OCI-LY1 (cell line): Measurements from ENCODE around the gene SRBD1.

Source experiments
- H2AFZ ChIP-seq: fragments of 200-600 bp; sonication (generic), shearing (Covaris generic); 2 replicates; pipeline ENCODE4 v1.6.0; 2014; ENCODE audit warnings: antibody characterized with exemption, mild to moderate bottlenecking, low read length
- H3F3A ChIP-seq: fragments of 200-600 bp; sonication (generic), shearing (Covaris generic); 2 replicates; pipeline ENCODE4 v1.6.0; 2014; ENCODE audit warnings: mild to moderate bottlenecking, antibody characterized with exemption, low read length, moderate library complexity; ENCODE audit not compliant: insufficient read depth
- H3K27ac ChIP-seq: fragments of 200-600 bp; sonication (generic); 2 replicates; pipeline ENCODE4 v1.5.1; 2014; ENCODE audit warnings: low read length, mixed run types, mild to moderate bottlenecking, low read depth; ENCODE audit not compliant: poor library complexity, severe bottlenecking
- H3K27me3 ChIP-seq: fragments of 200-600 bp; sonication (generic); 2 replicates; pipeline ENCODE4 v1.6.0; 2014; ENCODE audit warnings: antibody characterized with exemption, mild to moderate bottlenecking, low read length, moderate library complexity; ENCODE audit not compliant: insufficient read depth
- H3K36me3 ChIP-seq: fragments of 200-600 bp; sonication (generic); 2 replicates; pipeline ENCODE4 v1.6.1; 2014; ENCODE audit warnings: mild to moderate bottlenecking, antibody characterized with exemption, low read length, moderate library complexity, mixed read lengths; ENCODE audit not compliant: insufficient read depth
- H3K4me1 ChIP-seq: fragments of 200-600 bp; sonication (generic); 2 replicates; pipeline ENCODE4 v1.5.1; 2014; ENCODE audit warnings: mild to moderate bottlenecking, low read length, moderate library complexity; ENCODE audit not compliant: insufficient read depth, severe bottlenecking
- H3K4me2 ChIP-seq: fragments of 200-600 bp; sonication (generic), shearing (Covaris generic); 2 replicates; pipeline ENCODE4 v1.6.1; 2014; ENCODE audit warnings: low read length
- H3K4me3 ChIP-seq: fragments of 200-600 bp; sonication (generic); 2 replicates; pipeline ENCODE4 v1.5.1; 2014; ENCODE audit warnings: low read length, low read depth, mild to moderate bottlenecking, mixed read lengths; ENCODE audit not compliant: poor library complexity, severe bottlenecking
- H3K79me2 ChIP-seq: fragments of 200-600 bp; shearing (Covaris generic); 2 replicates; pipeline ENCODE4 v1.6.1; 2016; ENCODE audit warnings: mixed run types, low read length, mixed read lengths; ENCODE audit not compliant: insufficient read depth
- H3K9ac ChIP-seq: fragments of 200-600 bp; sonication (generic), shearing (Covaris generic); 2 replicates; pipeline ENCODE4 v1.6.1; 2014; ENCODE audit warnings: mild to moderate bottlenecking, low read length, mixed read lengths
- H3K9me2 ChIP-seq: fragments of 200-600 bp; sonication (generic), shearing (Covaris generic); 2 replicates; pipeline ENCODE4 v1.6.1; 2014; ENCODE audit warnings: low read depth, mild to moderate bottlenecking, low read length, mixed read lengths
- H3K9me3 ChIP-seq: fragments of 200-600 bp; shearing (Covaris generic); 2 replicates; pipeline ENCODE4 v1.6.1; 2014; ENCODE audit warnings: low read length, mixed read lengths
- H4K20me1 ChIP-seq: fragments of 200-600 bp; sonication (generic), shearing (Covaris generic); 2 replicates; pipeline ENCODE4 v1.6.0; 2016; ENCODE audit warnings: mild to moderate bottlenecking, low read length; ENCODE audit not compliant: insufficient read depth
- EZH2 ChIP-seq: fragments of 200-600 bp; sonication (generic), shearing (Covaris generic); IDR thresholded peaks from 2 replicates; pipeline ENCODE4 v1.8.0; 2017; ENCODE audit warnings: borderline replicate concordance, mixed run types, mild to moderate bottlenecking, antibody characterized with exemption, low read length, moderate library complexity, mixed read lengths
- TF ChIP-seq, protein P1 (sequence below): fragments of 200-600 bp; sonication (generic), shearing (Covaris generic); IDR thresholded peaks from 2 replicates; pipeline ENCODE4 v1.5.1; 2017; ENCODE audit warnings: mild to moderate bottlenecking, antibody characterized with exemption, low read length, moderate library complexity, mixed read lengths

Gene SRBD1

DNA sequence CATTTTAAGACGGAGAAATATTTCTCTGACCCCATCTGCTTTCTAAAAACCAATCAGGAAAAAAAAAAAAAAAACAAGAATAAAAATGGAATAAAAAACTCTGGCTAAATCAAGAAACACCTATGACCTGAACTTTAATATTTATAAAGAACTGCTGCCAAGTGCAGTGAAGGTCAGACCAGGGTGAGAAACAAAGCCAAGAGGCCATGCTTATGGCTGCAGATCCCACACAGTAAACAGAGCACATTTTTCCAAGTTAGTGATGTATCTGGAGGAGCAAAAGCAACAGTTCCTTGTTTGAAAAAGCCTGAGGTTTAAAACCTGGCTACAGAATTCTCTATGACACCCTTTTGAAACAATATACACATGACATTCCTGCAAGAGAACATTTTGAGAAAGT, 242.3 kb downstream of the SRBD1 start:
- Histone ChIP-seq H3K9me2 (no peaks in the 10 kb centered on the region), H3F3A (no peaks in the 10 kb centered on the region), H3K4me2 (no peak overlapping the region), H3K27ac (no peak overlapping the region), H3K4me1 (no peaks in the 10 kb centered on the region), H3K79me2 (no peaks in the 10 kb centered on the region), H3K27me3 (no peaks in the 10 kb centered on the region), H3K9me3 (no peaks in the 10 kb centered on the region), H3K9ac (no peak overlapping the region), H3K36me3 (no peaks in the 10 kb centered on the region), H3K4me3 (no peak overlapping the region), H2AFZ (no peak overlapping the region), H4K20me1 (no peaks in the 10 kb centered on the region)
- TF ChIP-seq, protein P1, sequence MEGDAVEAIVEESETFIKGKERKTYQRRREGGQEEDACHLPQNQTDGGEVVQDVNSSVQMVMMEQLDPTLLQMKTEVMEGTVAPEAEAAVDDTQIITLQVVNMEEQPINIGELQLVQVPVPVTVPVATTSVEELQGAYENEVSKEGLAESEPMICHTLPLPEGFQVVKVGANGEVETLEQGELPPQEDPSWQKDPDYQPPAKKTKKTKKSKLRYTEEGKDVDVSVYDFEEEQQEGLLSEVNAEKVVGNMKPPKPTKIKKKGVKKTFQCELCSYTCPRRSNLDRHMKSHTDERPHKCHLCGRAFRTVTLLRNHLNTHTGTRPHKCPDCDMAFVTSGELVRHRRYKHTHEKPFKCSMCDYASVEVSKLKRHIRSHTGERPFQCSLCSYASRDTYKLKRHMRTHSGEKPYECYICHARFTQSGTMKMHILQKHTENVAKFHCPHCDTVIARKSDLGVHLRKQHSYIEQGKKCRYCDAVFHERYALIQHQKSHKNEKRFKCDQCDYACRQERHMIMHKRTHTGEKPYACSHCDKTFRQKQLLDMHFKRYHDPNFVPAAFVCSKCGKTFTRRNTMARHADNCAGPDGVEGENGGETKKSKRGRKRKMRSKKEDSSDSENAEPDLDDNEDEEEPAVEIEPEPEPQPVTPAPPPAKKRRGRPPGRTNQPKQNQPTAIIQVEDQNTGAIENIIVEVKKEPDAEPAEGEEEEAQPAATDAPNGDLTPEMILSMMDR: no peak
- TF ChIP-seq EZH2: no peak

DNA sequence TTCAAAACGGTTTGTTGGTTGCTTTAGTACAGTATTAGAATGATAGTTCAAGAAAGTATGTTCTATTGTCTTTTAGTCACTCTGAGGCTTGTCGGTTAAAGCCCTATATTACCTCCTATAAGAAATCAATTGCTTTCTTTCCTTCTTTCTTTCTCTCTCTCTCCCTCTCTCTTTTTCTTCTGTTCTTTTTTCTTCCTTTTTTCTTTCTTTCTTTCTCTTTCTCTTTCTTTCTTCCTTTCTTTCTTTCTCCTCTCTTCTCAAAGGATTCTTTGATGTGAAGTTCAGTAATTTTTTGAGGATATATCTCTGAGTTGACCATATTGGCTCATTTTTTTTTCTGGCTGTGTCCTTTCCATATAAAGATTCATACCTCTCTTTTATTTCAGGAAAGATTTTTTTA, 249.4 kb downstream of the SRBD1 start:
- no peaks in the 10 kb centered on the region for H3K79me2 ChIP-seq
- H2AFZ ChIP-seq: no peak overlapping the region
- no peaks in the 10 kb centered on the region for H3F3A ChIP-seq
- H3K27me3 ChIP-seq: no peaks in the 10 kb centered on the region
- no peak overlapping the region for H3K4me2 ChIP-seq
- no peaks in the 10 kb centered on the region for H3K4me1 ChIP-seq
- H3K9ac ChIP-seq: no peak overlapping the region
- H3K9me2 ChIP-seq: no peaks in the 10 kb centered on the region
- no peak overlapping the region for H3K4me3 ChIP-seq
- H3K27ac ChIP-seq: no peak overlapping the region
- no peaks in the 10 kb centered on the region for H3K36me3 ChIP-seq
- H3K9me3 ChIP-seq: no peaks in the 10 kb centered on the region
- TF ChIP-seq, protein P1: no peak
- no peak for TF ChIP-seq EZH2
- H4K20me1 ChIP-seq: no peaks in the 10 kb centered on the region

DNA sequence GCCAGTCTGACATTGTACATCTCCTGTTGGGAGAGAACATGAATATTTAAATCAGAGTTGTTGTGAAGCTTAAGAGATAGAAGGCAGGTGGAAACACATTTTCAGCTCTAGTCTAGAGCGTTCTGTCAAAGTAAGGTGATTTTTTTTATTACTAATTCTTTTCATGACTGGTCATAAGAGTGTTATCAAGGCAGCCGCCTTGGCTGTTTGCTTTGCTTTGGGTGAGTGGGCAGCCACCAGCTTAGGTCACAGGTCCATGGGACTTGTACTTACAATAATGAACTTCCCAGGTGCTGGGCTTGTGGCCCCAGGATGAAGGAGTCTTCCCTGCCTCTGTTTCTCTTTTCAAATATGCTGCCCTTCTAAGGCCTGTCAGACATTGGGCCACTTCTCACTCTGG, 256.3 kb downstream of the SRBD1 start:
- H3K9me2 ChIP-seq: no peaks in the 10 kb centered on the region
- no peaks in the 10 kb centered on the region for H4K20me1 ChIP-seq
- no peaks in the 10 kb centered on the region for H3F3A ChIP-seq
- H3K9ac ChIP-seq: no peak overlapping the region
- H3K27me3 ChIP-seq: no peaks in the 10 kb centered on the region
- H3K4me1 ChIP-seq: no peaks in the 10 kb centered on the region
- no peak overlapping the region for H3K4me2 ChIP-seq
- H3K79me2 ChIP-seq: no peaks in the 10 kb centered on the region
- no peak overlapping the region for H2AFZ ChIP-seq
- no peak overlapping the region for H3K4me3 ChIP-seq
- no peak for TF ChIP-seq EZH2
- TF ChIP-seq, protein P1: no peak
- no peaks in the 10 kb centered on the region for H3K36me3 ChIP-seq
- H3K9me3 ChIP-seq: no peaks in the 10 kb centered on the region
- H3K27ac ChIP-seq: no peak overlapping the region
